GM20000 (cell line): Measurements from ENCODE around the gene ZNF346.
"Not testable (repeated sequence)": the region's sequence is repeated elsewhere in the genome, so short reads cannot be mapped to it uniquely, and the experiment has no call there.

ENCODE experiments used
- DNase-seq: peaks from one replicate; pipeline ENCODE4 v3.0.0; 2012; ENCODE audit warnings: low spot score
- CTCF ChIP-seq: IDR thresholded peaks from 2 replicates; pipeline ENCODE4 v1.5.1; 2012; ENCODE audit warnings: mild to moderate bottlenecking, control low read depth; ENCODE audit errors: extremely low read depth, missing control alignments

Gene ZNF346

GRCh38 chr5:176994460-176995121 is 27.9 kb upstream of the ZNF346 start:
- no peak for TF ChIP-seq CTCF
- peak; percentile 42 for DNase-seq

- no peak for DNase-seq
- TF ChIP-seq CTCF = no peak
Observed at GRCh38 chr5:176995122-176995490, 27.4 kb upstream of the ZNF346 start.

- peak; percentile 32 for DNase-seq
- no peak for TF ChIP-seq CTCF
Observed at GRCh38 chr5:176995896-176996767, 26.4 kb upstream of the ZNF346 start.

- no peak for TF ChIP-seq CTCF
- DNase-seq = no peak
Observed at GRCh38 chr5:176996780-176997179, 25.7 kb upstream of the ZNF346 start.

- no peak for TF ChIP-seq CTCF
- no peak for DNase-seq
Observed at GRCh38 chr5:176998828-176999227, 23.7 kb upstream of the ZNF346 start.

- DNase-seq = not testable (repeated sequence)
Observed at GRCh38 chr5:176999526-176999925, 23.0 kb upstream of the ZNF346 start.

- TF ChIP-seq CTCF = no peak
- DNase-seq = no peak
Observed at GRCh38 chr5:177003649-177004048, 18.8 kb upstream of the ZNF346 start.
